T-helper 22 cell (primary cell): ENCODE data around the gene SMU1.
"Not testable (repeated sequence)": the region's sequence is repeated elsewhere in the genome, so short reads cannot be mapped to it uniquely, and the experiment has no call there.

Source experiments
- DNase-seq: peaks from one replicate; pipeline ENCODE4 v3.0.0-alpha.2; 2020; ENCODE audit warnings: low read depth

SMU1 gene

GRCh38 chr9:33013962-33014664, 62.4 kb downstream of the SMU1 start:
- DNase-seq, result no peak

GRCh38 chr9:33012328-33013069, 64.0 kb downstream of the SMU1 start:
- no peak for DNase-seq

GRCh38 chr9:33011831-33012230, 64.6 kb downstream of the SMU1 start:
- DNase-seq, result no peak

- DNase-seq, result no peak
Measured at GRCh38 chr9:33007755-33008154, 68.7 kb downstream of the SMU1 start.

GRCh38 chr9:33005335-33005734, 71.1 kb downstream of the SMU1 start:
- not testable (repeated sequence) for DNase-seq

- DNase-seq, result not testable (repeated sequence)
Measured at GRCh38 chr9:33000682-33001055, 75.8 kb downstream of the SMU1 start.

- no peak for DNase-seq
Measured at GRCh38 chr9:32992595-32993238, 83.8 kb downstream of the SMU1 start.

GRCh38 chr9:32991897-32992594, 84.4 kb downstream of the SMU1 start:
- no peak for DNase-seq
